ENCODE measurements around the gene FZR1. TPM values are rescaled to one million over a fixed set of nuclear protein-coding genes. Genes with fewer than 3 reads are reported as not detected.
A peak's percentile ranks its signal among the peaks of the same experiment; 100 is the strongest.

FZR1 gene
- total RNA-seq, 4 donors from 2014 or later, result 15.9 to 32.0 (median 21.0) TPM

DNA sequence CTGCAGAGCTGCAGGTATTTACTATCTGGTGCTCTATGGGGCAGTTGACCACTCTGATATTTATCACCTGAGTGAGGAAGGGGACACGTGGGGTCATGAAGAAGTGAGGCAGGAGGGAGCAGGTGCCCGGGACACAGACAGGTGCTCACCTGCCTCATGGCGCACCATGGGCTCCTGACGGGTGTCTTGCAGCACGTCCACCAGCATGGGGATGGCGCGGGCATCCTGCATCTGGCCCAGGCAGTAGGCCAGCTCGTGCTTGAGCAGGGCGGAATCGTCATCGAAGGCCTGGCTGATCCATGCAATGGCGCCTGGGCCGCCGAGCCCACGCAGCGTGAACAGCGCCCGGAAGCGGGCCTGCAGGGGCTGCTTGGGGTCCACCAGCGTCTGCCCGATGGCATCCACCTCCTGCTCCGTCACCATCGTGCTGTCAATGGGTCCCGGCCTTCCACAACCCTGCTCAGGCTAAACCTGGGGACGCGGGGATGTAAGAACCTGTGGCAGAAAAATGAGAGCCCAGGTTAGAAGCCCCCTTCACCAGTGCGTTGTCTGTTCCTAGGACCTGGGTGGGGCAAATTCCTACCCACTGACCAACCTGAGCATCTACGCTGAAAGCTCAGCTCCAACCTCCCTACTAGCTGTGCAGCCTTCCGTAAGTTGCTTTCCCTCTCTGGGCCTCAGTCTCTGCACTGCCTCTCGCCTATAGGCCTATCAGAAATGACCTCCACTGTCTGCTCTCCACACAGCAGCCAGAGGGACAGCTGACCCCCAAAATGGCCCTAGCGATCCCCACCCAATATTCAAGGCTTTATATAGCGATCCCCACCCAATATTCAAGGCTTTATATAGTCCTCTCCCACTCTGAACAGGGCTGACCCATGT, 9.5 kb upstream of the FZR1 start:
- intact Hi-C loops (cut with DNase I; ENCODE audit: low total_unique reads), result no loop called here
- DNase-seq (no peak), ATAC-seq (no peak)
- H3K4me3 ChIP-seq, result no peak overlapping the region
- H3K27me3 ChIP-seq, result no peaks in the 10 kb centered on the region
- peaks cover 0 to 44% of the 10 kb centered on the region in 2 donors for H3K36me3 ChIP-seq
- H3K9me3 ChIP-seq, result no peaks in the 10 kb centered on the region
- H3K27ac ChIP-seq, result no peak overlapping the region
- peaks cover 17% of the 10 kb centered on the region in 2 donors for H3K4me1 ChIP-seq
- TF ChIP-seq, protein P1, sequence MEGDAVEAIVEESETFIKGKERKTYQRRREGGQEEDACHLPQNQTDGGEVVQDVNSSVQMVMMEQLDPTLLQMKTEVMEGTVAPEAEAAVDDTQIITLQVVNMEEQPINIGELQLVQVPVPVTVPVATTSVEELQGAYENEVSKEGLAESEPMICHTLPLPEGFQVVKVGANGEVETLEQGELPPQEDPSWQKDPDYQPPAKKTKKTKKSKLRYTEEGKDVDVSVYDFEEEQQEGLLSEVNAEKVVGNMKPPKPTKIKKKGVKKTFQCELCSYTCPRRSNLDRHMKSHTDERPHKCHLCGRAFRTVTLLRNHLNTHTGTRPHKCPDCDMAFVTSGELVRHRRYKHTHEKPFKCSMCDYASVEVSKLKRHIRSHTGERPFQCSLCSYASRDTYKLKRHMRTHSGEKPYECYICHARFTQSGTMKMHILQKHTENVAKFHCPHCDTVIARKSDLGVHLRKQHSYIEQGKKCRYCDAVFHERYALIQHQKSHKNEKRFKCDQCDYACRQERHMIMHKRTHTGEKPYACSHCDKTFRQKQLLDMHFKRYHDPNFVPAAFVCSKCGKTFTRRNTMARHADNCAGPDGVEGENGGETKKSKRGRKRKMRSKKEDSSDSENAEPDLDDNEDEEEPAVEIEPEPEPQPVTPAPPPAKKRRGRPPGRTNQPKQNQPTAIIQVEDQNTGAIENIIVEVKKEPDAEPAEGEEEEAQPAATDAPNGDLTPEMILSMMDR (IDR thresholded peaks at IDR 0.05 in 4 of 5, conservative IDR thresholded peaks at IDR 0.05 in 1 of 5), result no peak
- TF ChIP-seq POLR2A (IDR thresholded peaks at IDR 0.05), result no peak
- in situ Hi-C loops (cut with MboI; ENCODE audit: low sequenced_read_pairs in 4 of 4), result no loop called here

DNA sequence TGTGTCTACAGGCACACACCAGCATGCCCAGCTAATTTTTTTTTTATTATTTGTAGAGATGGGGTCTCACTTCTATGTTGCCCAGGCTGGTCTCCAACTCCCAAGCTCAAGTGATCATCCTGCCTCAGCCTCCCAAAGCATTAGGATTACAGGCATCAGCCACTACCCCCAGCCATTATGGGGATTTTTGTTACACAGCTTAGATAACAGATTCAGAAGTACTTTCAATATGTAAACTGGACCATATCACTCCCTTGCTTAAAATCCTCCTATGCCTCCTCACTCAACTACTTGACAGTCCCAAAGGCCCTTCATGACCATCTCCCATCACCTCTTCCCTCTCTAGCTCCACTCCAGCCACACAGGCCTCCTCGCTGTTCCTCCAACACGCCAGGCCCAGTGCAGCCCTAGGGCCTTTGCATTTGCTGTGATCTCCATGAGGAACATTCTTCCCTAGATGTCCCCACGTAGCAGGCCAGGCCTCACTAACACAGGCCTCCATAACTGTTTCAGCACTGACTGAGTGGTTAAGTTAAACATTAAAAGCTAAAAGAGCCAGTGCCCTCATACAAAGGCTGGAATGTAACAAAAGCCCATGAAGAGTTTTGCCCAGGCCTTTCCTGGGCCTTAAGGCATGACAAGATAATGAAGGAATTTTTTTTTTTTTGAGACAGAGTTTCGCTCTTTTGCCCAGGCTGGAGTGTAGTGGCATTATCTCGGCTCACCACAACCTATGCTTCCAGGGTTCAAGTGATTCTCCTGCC, 8.2 kb upstream of the FZR1 start:
- TF ChIP-seq, protein P1 (IDR thresholded peaks at IDR 0.05 in 4 of 5, conservative IDR thresholded peaks at IDR 0.05 in 1 of 5), result no peak
- TF ChIP-seq POLR2A (IDR thresholded peaks at IDR 0.05), result no peak
- Histone ChIP-seq H3K4me1 (peaks cover 17% of the 10 kb centered on the region in 2 donors), H3K4me3 (no peak overlapping the region), H3K9me3 (no peaks in the 10 kb centered on the region), H3K36me3 (peaks cover 0 to 33% of the 10 kb centered on the region in 2 donors), H3K27ac (no peak overlapping the region), H3K27me3 (no peaks in the 10 kb centered on the region)
- in situ Hi-C loops (cut with MboI; ENCODE audit: low sequenced_read_pairs in 4 of 4) (no loop called here), intact Hi-C loops (cut with DNase I; ENCODE audit: low total_unique reads) (no loop called here)
- ATAC-seq, result no peak
- DNase-seq, result no peak

DNA sequence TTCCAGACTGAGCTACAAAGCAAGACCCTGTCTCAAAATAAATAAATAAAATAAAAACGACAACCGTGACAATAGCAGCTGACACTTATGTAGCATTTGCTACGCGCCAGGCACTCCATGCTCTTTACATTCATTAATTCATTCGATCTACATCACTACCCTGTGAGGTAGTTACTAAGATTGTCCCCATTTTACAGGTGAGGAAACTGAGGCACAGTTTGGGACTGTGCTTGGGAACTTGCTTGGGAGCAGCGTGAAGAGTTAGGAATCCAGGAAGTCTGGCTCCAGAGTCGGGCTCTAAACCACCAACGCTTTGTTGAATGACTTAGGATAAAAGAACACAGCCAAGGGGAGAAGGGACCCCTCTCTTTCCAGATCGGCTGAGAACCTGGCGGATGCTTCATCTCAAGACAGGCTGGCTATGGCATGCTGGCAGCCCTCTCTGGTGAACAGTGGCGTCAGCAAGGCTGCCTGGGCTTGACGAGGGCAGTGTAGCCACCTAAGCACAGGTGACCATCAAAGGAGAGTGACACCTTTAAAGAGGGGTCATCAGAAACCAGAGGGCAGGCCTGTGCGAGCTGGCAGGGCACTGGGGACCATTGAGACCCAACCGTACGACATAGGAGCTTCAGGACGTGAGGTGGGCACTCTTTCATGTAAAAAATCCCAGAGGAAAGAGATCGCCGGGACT, 6.2 kb upstream of the FZR1 start:
- H3K36me3 ChIP-seq, result peaks cover 0 to 17% of the 10 kb centered on the region in 2 donors
- H3K4me3 ChIP-seq, result peak overlapping the region; percentile 90 to 94 (median 92)
- TF ChIP-seq, protein P1 (IDR thresholded peaks at IDR 0.05 in 4 of 5, conservative IDR thresholded peaks at IDR 0.05 in 1 of 5), result no peak
- no peak for TF ChIP-seq POLR2A (IDR thresholded peaks at IDR 0.05)
- no peaks in the 10 kb centered on the region for H3K9me3 ChIP-seq
- peak overlapping the region; percentile 84 to 98 (median 86) for H3K27ac ChIP-seq
- intact Hi-C loops (cut with DNase I; ENCODE audit: low total_unique reads), result loop anchor here (10.0 kb wide), 1 partner anchor 545 kb away; no protein-coding TSS in a partner anchor
- ATAC-seq (no peak), DNase-seq (no peak)
- peaks cover 17% of the 10 kb centered on the region in 2 donors for H3K4me1 ChIP-seq
- H3K27me3 ChIP-seq, result no peaks in the 10 kb centered on the region
- in situ Hi-C loops (cut with MboI; ENCODE audit: low sequenced_read_pairs in 4 of 4), result no loop called here

DNA sequence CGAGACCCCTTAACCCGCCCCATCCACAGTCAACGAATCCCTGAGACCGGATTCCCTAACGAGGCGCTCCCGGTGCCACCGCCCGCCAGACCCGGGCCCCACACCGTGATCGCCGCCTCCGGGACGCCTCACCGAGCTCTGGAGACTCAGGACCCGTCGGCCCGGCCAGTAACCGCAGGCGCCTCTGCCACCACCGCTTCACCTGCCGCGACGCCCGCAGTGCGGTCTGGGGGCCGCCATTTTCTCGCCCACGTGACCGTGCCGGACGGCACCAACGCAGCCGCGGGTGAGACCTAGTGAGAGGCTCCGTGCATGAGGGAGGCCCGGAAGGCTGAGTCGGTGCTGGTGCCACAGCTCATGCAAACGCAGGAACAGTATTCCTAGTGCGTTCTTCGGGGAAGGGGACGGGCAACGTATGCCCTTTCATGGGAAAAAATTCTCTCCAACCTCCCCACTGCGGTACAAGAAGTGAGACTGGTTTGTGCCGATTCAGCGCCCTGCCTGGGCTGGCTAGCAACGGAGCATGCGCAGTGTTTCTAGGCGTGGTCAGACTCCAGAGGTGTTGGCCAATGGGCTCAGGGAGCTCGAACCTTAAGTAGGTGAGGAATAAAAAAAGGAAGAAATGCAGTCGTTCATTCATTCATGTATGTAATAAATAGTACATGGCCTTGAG, 5.5 kb upstream of the FZR1 start, which contains the start of gene DOHH:
DOHH (minus strand) TSS at position 246 of the 673 bp plus-strand sequence. CDS start 3,860 bp downstream, outside the sequence.
- intact Hi-C loops (cut with DNase I; ENCODE audit: low total_unique reads) (loop anchor here (10.0 kb wide), 1 partner anchor 546 kb away; no protein-coding TSS in a partner anchor), in situ Hi-C loops (cut with MboI; ENCODE audit: low sequenced_read_pairs in 4 of 4) (no loop called here)
- no peaks in the 10 kb centered on the region for H3K9me3 ChIP-seq
- peak within 1 kb of the TSS; percentile 84 to 98 (median 86) for H3K27ac ChIP-seq
- H3K36me3 ChIP-seq, result peaks cover 0 to 10% of the 10 kb centered on the region in 2 donors
- ATAC-seq (peak; percentile 98 to 99), DNase-seq (peak; percentile 91 to 95)
- peaks cover 20 to 24% of the 10 kb centered on the region in 2 donors for H3K4me1 ChIP-seq
- peak in 1 of 2 donors; percentile 25 for TF ChIP-seq POLR2A (IDR thresholded peaks at IDR 0.05)
- TF ChIP-seq, protein P1 (IDR thresholded peaks at IDR 0.05 in 4 of 5, conservative IDR thresholded peaks at IDR 0.05 in 1 of 5), result no peak
- H3K27me3 ChIP-seq, result no peaks in the 10 kb centered on the region
- peak within 1 kb of the TSS; percentile 90 to 94 (median 92) for H3K4me3 ChIP-seq

Data from gastrocnemius medialis (tissue), 4 donors.